Stimulated activated CD8-positive, alpha-beta memory T cell treated with anti-CD3 and anti-CD28 coated beads, Interleukin-12 subunit alpha, Interleukin-12 subunit beta, amount 100 ng/mL, for 24 hours (primary cell): Measurements from ENCODE around the gene SGTA.
"Not testable (repeated sequence)": the region's sequence is repeated elsewhere in the genome, so short reads cannot be mapped to it uniquely, and the experiment has no call there.

ENCODE experiments used
- DNase-seq: peaks from one replicate; pipeline ENCODE4 v3.0.0-alpha.2; 2020; ENCODE audit errors: extremely low read depth

The SGTA gene

GRCh38 chr19:2782936-2783780 is at the start of gene SGTA:
SGTA (minus strand) TSS chr19:2783273; CDS start chr19:2769068, 14,205 bp downstream.
- peak; percentile 95 for DNase-seq

- DNase-seq, result no peak
Observed at GRCh38 chr19:2827840-2828489, 44.9 kb upstream of the SGTA start.

- DNase-seq, result no peak
Observed at GRCh38 chr19:2827022-2827421, 43.9 kb upstream of the SGTA start.

- DNase-seq, result no peak
Observed at GRCh38 chr19:2824129-2824528, 41.1 kb upstream of the SGTA start.

GRCh38 chr19:2823646-2824045 is 40.6 kb upstream of the SGTA start:
- DNase-seq, result no peak

- DNase-seq, result no peak
Observed at GRCh38 chr19:2822846-2823245, 39.8 kb upstream of the SGTA start.

GRCh38 chr19:2820112-2820702 is 37.1 kb upstream of the SGTA start:
- DNase-seq, result no peak

GRCh38 chr19:2819540-2820111 is 36.6 kb upstream of the SGTA start, which contains the start of gene ZNF554:
ZNF554 (plus strand) TSS chr19:2819868; CDS start chr19:2820072, 204 bp downstream.
- peak; percentile 99 for DNase-seq

GRCh38 chr19:2817237-2817829 is 34.3 kb upstream of the SGTA start:
- DNase-seq, result not testable (repeated sequence)

GRCh38 chr19:2816641-2817040 is 33.6 kb upstream of the SGTA start:
- no peak for DNase-seq

GRCh38 chr19:2815923-2816322 is 32.9 kb upstream of the SGTA start:
- no peak for DNase-seq

GRCh38 chr19:2815191-2815614 is 32.1 kb upstream of the SGTA start:
- no peak for DNase-seq

GRCh38 chr19:2814426-2814825 is 31.4 kb upstream of the SGTA start:
- no peak for DNase-seq

- DNase-seq, result no peak
Observed at GRCh38 chr19:2813235-2814160, 30.4 kb upstream of the SGTA start.

- DNase-seq, result no peak
Observed at GRCh38 chr19:2812414-2813234, 29.6 kb upstream of the SGTA start.

- no peak for DNase-seq
Observed at GRCh38 chr19:2811735-2812413, 28.8 kb upstream of the SGTA start.

- DNase-seq, result no peak
Observed at GRCh38 chr19:2811221-2811722, 28.2 kb upstream of the SGTA start.

- no peak for DNase-seq
Observed at GRCh38 chr19:2810141-2811091, 27.3 kb upstream of the SGTA start.
